ENCODE data around the gene SETDB1.

SETDB1 gene

DNA sequence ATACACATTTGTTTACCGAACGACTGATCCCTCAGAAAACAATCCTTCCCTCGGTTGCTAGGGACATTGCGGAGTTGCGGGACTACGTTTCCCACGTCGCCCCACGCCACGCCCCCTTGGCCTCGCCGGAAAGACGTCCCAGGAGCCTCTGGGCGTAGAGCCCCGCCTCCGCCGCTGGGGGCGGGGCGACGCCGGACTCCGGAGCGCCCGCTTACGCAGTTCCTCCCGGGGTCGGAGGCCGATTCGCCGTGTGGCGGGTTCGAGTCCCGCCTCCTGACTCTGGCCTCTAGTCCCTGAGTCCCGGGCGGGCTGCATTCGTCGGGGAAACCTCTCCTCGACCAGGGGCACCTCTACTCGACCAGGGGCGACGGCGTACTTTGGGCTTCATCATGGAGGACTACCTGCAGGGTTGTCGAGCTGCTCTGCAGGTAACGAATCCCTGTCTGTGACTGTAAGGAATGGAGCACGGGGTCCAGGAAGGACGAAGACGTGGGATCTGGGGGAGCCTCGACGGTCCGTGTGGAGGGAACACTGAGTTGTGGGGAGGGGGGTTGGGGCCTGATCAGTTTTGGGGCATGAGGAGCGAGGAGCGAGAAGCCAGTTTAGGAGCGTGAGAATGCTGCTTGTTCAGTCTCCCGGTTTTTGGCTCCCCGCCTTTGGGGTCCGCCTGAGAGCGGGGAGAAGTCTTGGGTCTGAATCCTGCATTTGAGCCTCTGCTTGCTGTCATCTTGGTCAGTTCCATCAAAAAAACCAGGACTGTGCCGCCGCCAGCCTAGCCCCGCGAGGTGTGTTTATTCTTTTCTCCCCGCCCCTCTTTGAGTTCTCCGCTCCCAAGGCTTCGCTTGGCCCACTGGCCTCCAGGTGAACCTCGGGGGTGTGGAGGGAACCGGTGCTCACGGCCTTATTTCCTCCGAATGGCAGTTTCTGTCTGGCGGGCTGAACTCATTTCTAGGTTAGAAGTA, 82.4 kb downstream of the SETDB1 start, which contains the start of gene PRUNE1:
Gene PRUNE1 (plus strand): TSS at position 206 of the 962 bp plus-strand sequence. CDS start 184 bp downstream, at position 390.
- CTCF ChIA-PET = no interaction called here
- Mint-ChIP-seq H3K9me3 (no peaks in the 10 kb centered on the region), H3K36me3 (peaks cover 17% of the 10 kb centered on the region), H3K27me3 (no peaks in the 10 kb centered on the region), H3K27ac (peak within 1 kb of the TSS; percentile 93), H3K4me3 (peak within 1 kb of the TSS; percentile 96), H3K4me1 (peaks cover 83% of the 10 kb centered on the region)
- DNase-seq = peak; percentile 97

DNA sequence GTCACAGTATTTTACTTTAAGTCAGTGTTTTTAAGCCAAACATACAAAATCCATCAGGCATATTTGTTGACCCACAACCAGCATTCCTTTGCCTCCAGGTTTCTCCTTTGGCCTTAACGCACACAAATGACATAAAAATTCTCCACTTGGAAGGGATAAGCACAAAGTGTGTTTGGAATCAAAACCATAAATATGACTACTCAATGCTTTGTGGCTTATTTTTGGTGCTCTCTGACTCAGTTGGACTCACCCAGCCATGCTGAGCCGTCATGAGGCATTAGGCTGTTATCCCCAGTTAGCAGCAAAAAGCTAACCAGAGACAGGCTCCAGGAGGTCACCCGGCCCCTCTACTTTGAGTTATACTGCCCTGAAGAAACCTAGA, 83.0 kb downstream of the SETDB1 start:
- peak overlapping the region; percentile 96 for H3K4me3 Mint-ChIP-seq
- H3K27me3 Mint-ChIP-seq = no peaks in the 10 kb centered on the region
- H3K4me1 Mint-ChIP-seq = peaks cover 78% of the 10 kb centered on the region
- peaks cover 18% of the 10 kb centered on the region for H3K36me3 Mint-ChIP-seq
- CTCF ChIA-PET = interaction anchor here (0.6 kb wide), 1 partner anchor 16 kb away, joined by 3 read pairs; no protein-coding TSS in a partner anchor
- H3K27ac Mint-ChIP-seq = peak overlapping the region; percentile 93
- no peak for DNase-seq
- H3K9me3 Mint-ChIP-seq = no peaks in the 10 kb centered on the region

DNA sequence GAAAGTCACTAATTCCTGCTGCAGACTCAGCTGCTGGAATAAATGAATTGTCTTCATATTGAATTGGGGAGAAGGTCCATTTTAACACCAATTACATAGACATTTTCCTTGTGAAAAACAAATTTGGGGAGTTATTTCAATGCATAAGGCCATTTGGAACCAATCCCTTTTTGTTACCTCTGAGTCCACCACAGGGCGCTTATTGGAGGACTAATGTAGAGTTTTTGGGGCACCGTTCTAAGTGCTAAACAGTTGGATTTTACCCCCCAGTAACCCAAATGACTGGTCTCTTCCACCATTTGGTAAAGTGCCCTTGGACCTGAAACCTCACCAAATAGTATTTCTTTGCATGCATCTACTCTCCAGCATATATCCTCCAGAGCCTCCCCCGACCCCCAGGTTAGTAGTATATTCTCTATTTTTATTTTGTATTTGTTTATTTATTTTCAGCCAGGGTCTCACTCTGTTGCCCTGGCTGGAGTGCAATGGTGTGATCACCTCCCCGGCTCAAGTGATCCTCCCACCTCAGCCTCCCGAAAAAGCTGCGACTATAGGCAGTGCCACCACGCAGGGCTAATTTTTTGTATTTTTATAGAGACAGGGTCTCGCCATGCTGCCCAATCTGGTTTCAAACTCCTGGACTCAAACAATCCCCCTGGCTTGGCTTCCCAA, 83.6 kb downstream of the SETDB1 start:
- peaks cover 18% of the 10 kb centered on the region for H3K36me3 Mint-ChIP-seq
- H3K4me3 Mint-ChIP-seq = peak overlapping the region; percentile 96
- no peaks in the 10 kb centered on the region for H3K9me3 Mint-ChIP-seq
- no peaks in the 10 kb centered on the region for H3K27me3 Mint-ChIP-seq
- H3K4me1 Mint-ChIP-seq = peaks cover 74% of the 10 kb centered on the region
- CTCF ChIA-PET = interaction anchor here (0.6 to 1.6 kb wide), 2 partner anchors 15 to 16 kb away, joined by 3 read pairs; no protein-coding TSS in a partner anchor
- DNase-seq = no peak
- H3K27ac Mint-ChIP-seq = no peak overlapping the region

DNA sequence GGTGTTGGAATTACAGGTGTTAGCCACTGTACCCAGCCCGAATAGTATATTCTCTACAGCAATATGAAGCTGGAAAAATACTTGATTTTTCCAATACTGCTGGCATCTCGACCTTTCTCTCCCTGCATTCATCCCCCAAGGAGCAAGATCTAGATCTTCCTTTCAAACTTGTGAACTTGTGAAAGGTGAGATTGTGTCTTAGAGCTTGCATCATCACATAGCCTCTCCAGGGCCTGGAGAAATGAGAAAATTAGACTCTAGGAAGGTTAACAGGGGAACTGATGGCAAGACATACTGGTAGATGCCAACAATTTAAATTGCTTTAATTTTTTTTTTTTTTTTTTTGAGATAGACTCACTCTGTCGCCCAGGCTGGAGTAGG, 84.2 kb downstream of the SETDB1 start:
- CTCF ChIA-PET = interaction anchor here (0.7 to 1.6 kb wide), 2 partner anchors 14 to 16 kb away, joined by 3 read pairs; no protein-coding TSS in a partner anchor
- H3K27ac Mint-ChIP-seq = no peak overlapping the region
- peaks cover 18% of the 10 kb centered on the region for H3K36me3 Mint-ChIP-seq
- no peaks in the 10 kb centered on the region for H3K9me3 Mint-ChIP-seq
- H3K4me3 Mint-ChIP-seq = peak overlapping the region; percentile 96
- no peaks in the 10 kb centered on the region for H3K27me3 Mint-ChIP-seq
- peaks cover 73% of the 10 kb centered on the region for H3K4me1 Mint-ChIP-seq
- DNase-seq = no peak

DNA sequence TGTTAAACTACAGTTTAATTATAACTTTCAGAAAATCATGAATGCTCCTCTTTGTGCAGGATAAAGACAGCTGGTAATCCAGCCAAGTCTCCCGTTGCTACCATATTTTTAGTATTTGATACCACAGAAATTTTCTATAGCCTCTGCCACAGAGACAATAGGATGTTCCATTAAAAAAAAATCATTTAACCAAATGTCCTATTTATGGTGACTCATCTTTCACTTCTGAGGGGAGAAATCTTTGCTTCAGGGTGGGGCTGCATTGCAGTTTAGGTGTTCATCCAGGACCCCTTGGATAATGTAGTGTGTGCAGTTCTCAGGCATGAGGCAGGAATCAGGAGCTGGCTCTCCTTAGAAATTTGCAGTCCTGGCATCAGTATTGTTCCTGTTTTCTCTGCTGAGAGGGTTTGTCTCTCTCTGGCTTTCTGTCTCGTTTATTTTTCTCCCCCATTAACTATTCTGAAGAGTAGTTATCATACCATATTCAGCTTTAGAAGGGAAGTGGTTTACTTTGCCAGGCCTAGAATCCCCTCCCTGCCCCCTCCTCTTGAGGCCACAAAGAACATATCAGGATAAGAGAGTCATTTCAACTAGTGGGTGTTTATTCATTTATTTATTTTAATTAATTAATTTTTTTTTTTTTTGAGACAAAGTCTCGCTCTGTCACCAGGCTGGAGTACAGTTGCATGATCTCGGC, 85.1 kb downstream of the SETDB1 start:
- CTCF ChIA-PET = interaction anchor here (0.7 to 1.6 kb wide), 2 partner anchors 13 to 15 kb away, joined by 3 read pairs; no protein-coding TSS in a partner anchor
- peaks cover 64% of the 10 kb centered on the region for H3K4me1 Mint-ChIP-seq
- no peak for DNase-seq
- H3K36me3 Mint-ChIP-seq = peaks cover 16% of the 10 kb centered on the region
- no peaks in the 10 kb centered on the region for H3K27me3 Mint-ChIP-seq
- no peaks in the 10 kb centered on the region for H3K9me3 Mint-ChIP-seq
- H3K4me3 Mint-ChIP-seq = no peak overlapping the region
- H3K27ac Mint-ChIP-seq = no peak overlapping the region

DNA sequence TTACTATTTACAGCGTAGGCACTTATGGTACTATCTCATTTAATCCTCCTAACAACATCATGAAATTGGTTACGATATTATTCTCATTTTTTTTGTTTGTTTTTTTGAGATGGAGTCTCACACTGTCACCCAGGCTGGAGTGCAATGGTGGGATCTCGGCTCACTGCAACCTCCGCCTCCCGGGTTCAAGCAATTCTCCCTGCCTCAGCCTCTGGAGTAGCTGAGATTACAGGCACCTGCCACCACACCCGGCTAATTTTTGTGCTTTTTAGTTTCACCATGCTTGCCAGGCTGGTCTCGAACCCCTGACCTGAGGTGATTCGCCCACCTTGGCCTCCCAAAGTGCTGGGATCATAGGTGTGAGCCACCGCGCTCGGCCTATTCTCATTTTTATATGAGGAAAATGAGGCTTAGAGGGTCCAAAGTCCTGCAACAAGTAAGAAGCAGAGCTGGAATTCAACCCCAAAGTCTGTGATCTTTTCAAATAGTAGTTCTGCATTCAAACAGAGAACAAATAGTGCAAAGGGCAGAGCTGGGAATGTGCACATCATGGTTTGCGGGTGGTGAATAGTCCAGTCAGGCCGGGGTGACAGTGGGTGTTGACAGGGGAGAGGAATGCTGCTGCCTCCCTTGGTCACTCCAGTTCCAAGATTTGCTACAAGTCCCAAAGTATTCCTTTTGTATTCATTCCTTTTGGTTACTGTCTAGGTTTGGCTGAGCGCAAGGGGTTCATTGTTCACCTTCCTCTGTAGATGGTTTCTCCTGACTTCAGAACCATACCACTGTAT, 86.7 kb downstream of the SETDB1 start:
- Mint-ChIP-seq H3K4me1 (peaks cover 48% of the 10 kb centered on the region), H3K36me3 (peaks cover 18% of the 10 kb centered on the region), H3K27me3 (no peaks in the 10 kb centered on the region), H3K27ac (no peak overlapping the region), H3K9me3 (no peaks in the 10 kb centered on the region), H3K4me3 (no peak overlapping the region)
- CTCF ChIA-PET = interaction anchor here (0.6 to 1.5 kb wide), 3 partner anchors 12 to 94 kb away, joined by 3 to 9 read pairs (median 4); partner anchors contain the start of gene C1orf56
- no peak for DNase-seq

DNA sequence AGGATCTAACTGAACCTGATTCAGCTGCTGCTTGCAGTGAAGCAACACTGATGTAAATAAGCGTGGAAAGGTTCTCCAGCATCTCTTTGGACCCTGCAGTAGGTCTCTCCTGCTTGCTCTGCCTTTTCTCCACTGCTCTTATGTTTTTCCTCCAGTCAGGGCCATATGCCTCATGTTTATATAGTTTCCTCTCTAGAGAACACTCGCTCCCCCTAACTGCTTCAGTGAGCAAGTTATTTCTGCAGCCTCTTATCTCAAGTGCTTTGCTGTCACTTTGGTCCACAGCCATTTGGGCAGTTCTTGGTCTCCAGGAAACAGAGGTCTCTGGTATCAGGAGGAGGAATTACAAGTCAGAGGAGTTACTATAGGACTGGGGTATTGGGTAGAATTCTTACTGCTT, 87.4 kb downstream of the SETDB1 start:
- peaks cover 42% of the 10 kb centered on the region for H3K4me1 Mint-ChIP-seq
- no peaks in the 10 kb centered on the region for H3K9me3 Mint-ChIP-seq
- no peak overlapping the region for H3K27ac Mint-ChIP-seq
- peaks cover 21% of the 10 kb centered on the region for H3K36me3 Mint-ChIP-seq
- no peak for DNase-seq
- no peak overlapping the region for H3K4me3 Mint-ChIP-seq
- no peaks in the 10 kb centered on the region for H3K27me3 Mint-ChIP-seq
- CTCF ChIA-PET = interaction anchor here (0.6 to 1.5 kb wide), 3 partner anchors 11 to 94 kb away, joined by 3 to 9 read pairs (median 4); partner anchors contain the start of gene C1orf56
